Thyroid gland (tissue), 4 donors: ENCODE data around the gene GGTLC2. TPM values are rescaled to one million over a fixed set of nuclear protein-coding genes. Genes with fewer than 3 reads are reported as not detected.
"Not testable (repeated sequence)": the region's sequence is repeated elsewhere in the genome, so short reads cannot be mapped to it uniquely, and the experiment has no call there.

ENCODE experiments used
- DNase-seq, 2 donors: peaks; one replicate each; pipeline ENCODE4 v3.0.0-alpha.2; 2019
- H3K27ac ChIP-seq, 3 donors: fragments of 200-600 bp; sonication (generic); 1 replicate in 2 of 3; 2 replicates in 1 of 3; pipeline ENCODE4 v1.5.1; 2016 to 2019; ENCODE audit warnings: mild to moderate bottlenecking in 1 of 3, moderate library complexity in 1 of 3
- H3K27me3 ChIP-seq: fragments of 200-600 bp; sonication (generic); one replicate; pipeline ENCODE4 v1.5.1; 2019
- H3K36me3 ChIP-seq, 2 donors: fragments of 200-600 bp; sonication (generic); one replicate each; pipeline ENCODE4 v1.5.1; 2016 to 2019
- H3K4me1 ChIP-seq, 2 donors: fragments of 200-600 bp; sonication (generic); one replicate each; pipeline ENCODE4 v1.5.1; 2017 to 2019
- H3K4me3 ChIP-seq, 3 donors: fragments of 200-600 bp; sonication (generic); replicated peaks in 1 of 3; 1 replicate in 2 of 3; 2 replicates in 1 of 3; pipeline ENCODE4 v1.5.1; 2016; ENCODE audit warnings: mild to moderate bottlenecking in 1 of 3
- H3K9me3 ChIP-seq: fragments of 200-600 bp; sonication (generic); one replicate; pipeline ENCODE4 v1.5.1; 2017
- POLR2A ChIP-seq, 2 donors: fragments of 450-650 bp; IDR thresholded peaks; one replicate each; pipeline ENCODE4 v1.6.1; 2017; ENCODE audit warnings: antibody characterized with exemption in 2 of 2, mild to moderate bottlenecking in 2 of 2, moderate library complexity in 1 of 2
- WGBS, 2 donors: methylation state at CpG; one replicate each; pipeline ENCODE4 v1.1.5; 2017; 5-methylcytosine and 5-hydroxymethylcytosine counted together
- intact Hi-C: fragments of 100-400 bp; cut with DNase I; formaldehyde crosslinking; loops from one replicate; pipeline ENCODE4 v1.15.1; 2023
- total RNA-seq, 4 donors: library from RNA; depleted of rRNA; stranded (reverse); fragments of >200 nt; gene quantifications; one replicate each; pipeline ENCODE4 v1.2.3, GENCODE V29; 2016
- TF ChIP-seq, protein P1 (sequence below), 6 experiments: fragments of 200-600 bp in 3 of 6; fragments of 450-650 bp in 3 of 6; sonication (generic) in 3 of 6; IDR thresholded peaks; one replicate each; pipeline ENCODE4 v1.5.1; 2016 to 2019; ENCODE audit warnings: antibody characterized with exemption in 6 of 6, mild to moderate bottlenecking in 2 of 6, inconsistent platforms in 1 of 6, moderate library complexity in 1 of 6

Gene GGTLC2
- total RNA-seq, 4 donors from 2014 or later, result 0.45 to 2.6 TPM; not detected in 2

GRCh38 chr22:22603470-22603947 is 40.9 kb upstream of the GGTLC2 start:
- Histone ChIP-seq H3K4me3 (no peak overlapping the region), H3K27me3 (no peaks in the 10 kb centered on the region), H3K9me3 (no peaks in the 10 kb centered on the region), H3K27ac (no peak overlapping the region), H3K36me3 (no peaks in the 10 kb centered on the region), H3K4me1 (no peaks in the 10 kb centered on the region)
- WGBS, 2 donors, result 80 to 85% methylated on average over 3 of the region's 3 CpGs
- intact Hi-C loops, result no loop called here
- TF ChIP-seq POLR2A (IDR thresholded peaks at IDR 0.05), result no peak
- DNase-seq, result no peak

DNA sequence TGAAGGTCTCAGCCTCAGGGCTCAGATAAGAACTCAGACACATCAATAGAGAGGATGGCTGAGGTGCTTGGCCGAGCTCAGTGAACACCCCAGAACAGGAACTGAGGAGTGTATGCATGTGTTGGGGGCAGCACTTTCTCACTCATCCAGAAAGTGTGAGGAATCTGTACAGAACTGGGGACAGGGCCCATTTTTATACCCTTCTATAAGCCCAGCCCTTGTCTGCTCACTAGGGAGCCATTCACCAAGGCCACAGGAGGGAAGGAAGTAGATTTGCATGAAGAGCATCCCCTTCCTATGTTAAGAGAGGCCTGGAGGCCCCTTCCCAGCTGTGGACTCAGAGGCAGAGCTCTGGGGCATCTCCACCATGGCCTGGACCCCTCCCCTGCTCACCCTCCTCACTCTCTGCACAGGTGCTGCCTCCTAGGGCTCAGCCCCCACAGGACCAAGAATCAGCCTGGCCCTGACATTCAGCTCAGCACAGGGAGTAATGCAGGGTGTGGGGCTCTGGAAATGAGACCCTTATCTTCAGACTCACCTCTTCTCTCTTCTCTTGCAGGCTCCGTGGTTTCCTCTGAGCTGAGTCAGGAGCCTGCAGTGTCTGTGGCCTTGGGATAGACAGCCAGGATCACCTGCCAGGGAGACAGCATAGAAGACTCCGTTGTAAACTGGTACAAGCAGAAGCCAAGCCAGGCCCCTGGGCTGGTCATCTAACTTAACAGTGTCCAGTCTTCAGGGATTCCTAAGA is 39.9 kb upstream of the GGTLC2 start:
- intact Hi-C loops, result no loop called here
- Histone ChIP-seq H3K36me3 (no peaks in the 10 kb centered on the region), H3K27me3 (no peaks in the 10 kb centered on the region), H3K4me3 (no peak overlapping the region), H3K9me3 (no peaks in the 10 kb centered on the region), H3K4me1 (no peaks in the 10 kb centered on the region), H3K27ac (no peak overlapping the region)
- 72 to 92% methylated on average over 3 of the region's 3 CpGs for WGBS, 2 donors
- TF ChIP-seq, protein P1, sequence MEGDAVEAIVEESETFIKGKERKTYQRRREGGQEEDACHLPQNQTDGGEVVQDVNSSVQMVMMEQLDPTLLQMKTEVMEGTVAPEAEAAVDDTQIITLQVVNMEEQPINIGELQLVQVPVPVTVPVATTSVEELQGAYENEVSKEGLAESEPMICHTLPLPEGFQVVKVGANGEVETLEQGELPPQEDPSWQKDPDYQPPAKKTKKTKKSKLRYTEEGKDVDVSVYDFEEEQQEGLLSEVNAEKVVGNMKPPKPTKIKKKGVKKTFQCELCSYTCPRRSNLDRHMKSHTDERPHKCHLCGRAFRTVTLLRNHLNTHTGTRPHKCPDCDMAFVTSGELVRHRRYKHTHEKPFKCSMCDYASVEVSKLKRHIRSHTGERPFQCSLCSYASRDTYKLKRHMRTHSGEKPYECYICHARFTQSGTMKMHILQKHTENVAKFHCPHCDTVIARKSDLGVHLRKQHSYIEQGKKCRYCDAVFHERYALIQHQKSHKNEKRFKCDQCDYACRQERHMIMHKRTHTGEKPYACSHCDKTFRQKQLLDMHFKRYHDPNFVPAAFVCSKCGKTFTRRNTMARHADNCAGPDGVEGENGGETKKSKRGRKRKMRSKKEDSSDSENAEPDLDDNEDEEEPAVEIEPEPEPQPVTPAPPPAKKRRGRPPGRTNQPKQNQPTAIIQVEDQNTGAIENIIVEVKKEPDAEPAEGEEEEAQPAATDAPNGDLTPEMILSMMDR (IDR thresholded peaks at IDR 0.05), result no peak
- TF ChIP-seq POLR2A (IDR thresholded peaks at IDR 0.05), result no peak
- no peak for DNase-seq

DNA sequence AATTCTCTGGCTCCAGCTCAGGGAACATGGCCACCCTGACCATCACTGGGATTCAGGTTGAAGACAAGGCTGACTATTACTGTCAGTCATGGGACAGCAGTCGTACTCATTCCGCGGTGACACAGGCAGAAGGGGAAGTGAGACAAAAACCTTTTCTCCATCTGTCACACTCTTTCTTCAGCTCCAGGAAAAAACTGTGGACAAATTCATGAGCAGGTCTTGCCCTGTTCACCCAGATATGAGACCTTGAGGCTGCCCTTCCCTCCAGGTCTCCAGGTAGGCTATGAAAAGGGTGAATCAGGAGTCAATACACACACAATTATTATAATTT is 39.4 kb upstream of the GGTLC2 start:
- Histone ChIP-seq H3K27ac (no peak overlapping the region), H3K27me3 (no peaks in the 10 kb centered on the region), H3K4me3 (no peak overlapping the region), H3K36me3 (no peaks in the 10 kb centered on the region), H3K4me1 (no peaks in the 10 kb centered on the region), H3K9me3 (no peaks in the 10 kb centered on the region)
- TF ChIP-seq, protein P1 (IDR thresholded peaks at IDR 0.05), result no peak
- TF ChIP-seq POLR2A (IDR thresholded peaks at IDR 0.05), result no peak
- intact Hi-C loops, result no loop called here
- WGBS, 2 donors, result 86 to 92% methylated on average over 3 of the region's 3 CpGs
- no peak for DNase-seq

DNA sequence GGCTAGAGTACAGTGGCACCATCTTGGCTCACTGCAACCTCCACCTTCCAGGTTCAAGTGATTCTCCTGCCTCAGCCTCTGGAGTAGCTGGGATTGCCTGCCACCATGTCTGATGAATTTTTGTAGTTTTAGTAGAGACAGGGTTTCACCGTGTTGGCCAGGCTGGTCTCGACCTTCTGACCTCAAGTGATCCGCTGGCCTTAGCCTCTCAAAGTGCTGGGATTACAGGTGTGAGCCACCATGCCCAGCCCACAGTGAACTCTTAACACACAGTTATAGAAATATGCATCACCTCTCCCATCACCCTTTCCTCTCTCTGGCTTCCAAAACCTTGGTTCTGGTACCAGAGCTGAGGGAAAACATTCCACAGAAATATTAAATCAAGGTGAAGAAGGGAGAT is 36.4 kb upstream of the GGTLC2 start:
- 83 to 94% methylated on average over 3 of the region's 3 CpGs for WGBS, 2 donors
- intact Hi-C loops, result not testable (repeated sequence)

GRCh38 chr22:22609291-22609690 is 35.1 kb upstream of the GGTLC2 start:
- 46 to 57% methylated on average over 5 of the region's 5 CpGs for WGBS, 2 donors
- no peaks in the 10 kb centered on the region for H3K4me1 ChIP-seq
- no peak for TF ChIP-seq POLR2A (IDR thresholded peaks at IDR 0.05)
- TF ChIP-seq, protein P1 (IDR thresholded peaks at IDR 0.05), result no peak
- no peaks in the 10 kb centered on the region for H3K36me3 ChIP-seq
- H3K4me3 ChIP-seq, result no peak overlapping the region
- H3K27ac ChIP-seq, result no peak overlapping the region
- intact Hi-C loops, result no loop called here
- no peak for DNase-seq
- H3K27me3 ChIP-seq, result no peaks in the 10 kb centered on the region
- no peaks in the 10 kb centered on the region for H3K9me3 ChIP-seq

More for the DNA sequence above, 36.4 kb upstream of the GGTLC2 start:
- not testable (repeated sequence) for H3K4me3 ChIP-seq, H3K36me3 ChIP-seq, H3K27ac ChIP-seq, H3K27me3 ChIP-seq, H3K4me1 ChIP-seq, H3K9me3 ChIP-seq, DNase-seq

GRCh38 chr22:22612516-22612915 is 31.9 kb upstream of the GGTLC2 start:
- DNase-seq, result no peak
- no peak for TF ChIP-seq POLR2A (IDR thresholded peaks at IDR 0.05)
- TF ChIP-seq, protein P1 (IDR thresholded peaks at IDR 0.05), result no peak
- intact Hi-C loops, result no loop called here
- Histone ChIP-seq H3K27me3 (no peaks in the 10 kb centered on the region), H3K4me1 (no peaks in the 10 kb centered on the region), H3K36me3 (no peaks in the 10 kb centered on the region), H3K9me3 (no peaks in the 10 kb centered on the region), H3K4me3 (no peak overlapping the region), H3K27ac (no peak overlapping the region)
- WGBS, 2 donors, result 83 to 85% methylated on average over 2 of the region's 2 CpGs
